Measurements from ENCODE around the gene CRIP2.

GRCh38 chr14:105449276-105450122, 25.1 kb upstream of the CRIP2 start:
- no peak for TF ChIP-seq POLR2AphosphoS5 (IDR thresholded peaks at IDR 0.05; ENCODE audit: low read depth)
- no peak for TF ChIP-seq CTCF (conservative IDR thresholded peaks at IDR 0.05; ENCODE audit: low read depth in 2 of 2)
- no peak for TF ChIP-seq EZH2 (IDR thresholded peaks at IDR 0.05; ENCODE audit: low read depth, unreplicated experiment)
- TF ChIP-seq REST (IDR thresholded peaks at IDR 0.05; ENCODE audit: unreplicated experiment): no peak
- TF ChIP-seq JUNB (IDR thresholded peaks at IDR 0.05; ENCODE audit: unreplicated experiment): no peak
- no peak for TF ChIP-seq NANOG (IDR thresholded peaks at IDR 0.05; ENCODE audit: borderline replicate concordance)
- no peak for TF ChIP-seq ETS1 (IDR thresholded peaks at IDR 0.05)
- no peak for TF ChIP-seq CREB1 (CRISPR knock-in tag; IDR thresholded peaks at IDR 0.05; ENCODE audit: low read depth)
- TF ChIP-seq STAT1 (IDR thresholded peaks at IDR 0.05; ENCODE audit: unreplicated experiment): no peak
- TF ChIP-seq ZNF114 (CRISPR knock-in tag; IDR thresholded peaks at IDR 0.05): no peak
- TF ChIP-seq EZH2phosphoT487 (IDR thresholded peaks at IDR 0.05; ENCODE audit: unreplicated experiment): no peak

Data from GM23338 (cell line).